HG02884 (cell line): ENCODE measurements around the gene SEMA6C.
"Not testable (repeated sequence)": the region's sequence is repeated elsewhere in the genome, so short reads cannot be mapped to it uniquely, and the experiment has no call there.

Source experiments
- ATAC-seq: cut with Tn5 transposase; IDR thresholded peaks from one replicate; pipeline ENCODE4 v1.9.1; 2021; ENCODE audit warnings: mild to moderate bottlenecking, moderate library complexity; ENCODE audit not compliant: unreplicated experiment

The SEMA6C gene

GRCh38 chr1:151146412-151147131 lies at the start of gene SEMA6C:
TSS of gene SEMA6C (minus strand) at chr1:151146631. CDS start at chr1:151142621, 4,010 bp downstream.
- ATAC-seq = peak; percentile 98

- not testable (repeated sequence) for ATAC-seq
Observed at GRCh38 chr1:151194894-151195594, 48.6 kb upstream of the SEMA6C start.

- ATAC-seq = no peak
Observed at GRCh38 chr1:151193856-151194255, 47.4 kb upstream of the SEMA6C start.

- no peak for ATAC-seq
Observed at GRCh38 chr1:151193304-151193703, 46.9 kb upstream of the SEMA6C start.

GRCh38 chr1:151192047-151192446 lies 45.6 kb upstream of the SEMA6C start:
- no peak for ATAC-seq

GRCh38 chr1:151189637-151190445 lies 43.4 kb upstream of the SEMA6C start, which contains the start of gene VPS72:
TSS of gene VPS72 (minus strand) at chr1:151190197. CDS start at chr1:151190121, 76 bp downstream.
- ATAC-seq = peak; percentile 82

GRCh38 chr1:151188667-151189066 lies 42.2 kb upstream of the SEMA6C start:
- not testable (repeated sequence) for ATAC-seq

GRCh38 chr1:151187205-151187604 lies 40.8 kb upstream of the SEMA6C start:
- ATAC-seq = no peak

GRCh38 chr1:151184211-151184610 lies 37.8 kb upstream of the SEMA6C start:
- ATAC-seq = no peak

GRCh38 chr1:151176514-151177045 lies 30.1 kb upstream of the SEMA6C start:
- ATAC-seq = no peak

- ATAC-seq = no peak
Observed at GRCh38 chr1:151175863-151176262, 29.4 kb upstream of the SEMA6C start, which contains the start of gene TMOD4. TSS of gene TMOD4 (minus strand) at chr1:151175981. CDS start at chr1:151174875, 1,106 bp downstream.

GRCh38 chr1:151175041-151175741 lies 28.8 kb upstream of the SEMA6C start:
- ATAC-seq = no peak

GRCh38 chr1:151171190-151171589 lies 24.8 kb upstream of the SEMA6C start:
- no peak for ATAC-seq

GRCh38 chr1:151167116-151167515 lies 20.7 kb upstream of the SEMA6C start:
- no peak for ATAC-seq

GRCh38 chr1:151166505-151166956 lies 20.1 kb upstream of the SEMA6C start:
- no peak for ATAC-seq

- peak; percentile 88 for ATAC-seq
Observed at GRCh38 chr1:151165738-151166504, 19.5 kb upstream of the SEMA6C start, which contains the start of the genes LYSMD1 and SCNM1. TSS of gene LYSMD1 (minus strand) at chr1:151165902. CDS start at chr1:151165258, 644 bp downstream. TSS of gene SCNM1 (plus strand) at chr1:151166144. CDS start at chr1:151166153, 9 bp downstream.

- ATAC-seq = no peak
Observed at GRCh38 chr1:151165281-151165737, 18.9 kb upstream of the SEMA6C start.

GRCh38 chr1:151164732-151165280 lies 18.4 kb upstream of the SEMA6C start:
- no peak for ATAC-seq

GRCh38 chr1:151159373-151159772 lies 12.9 kb upstream of the SEMA6C start:
- no peak for ATAC-seq
